ENCODE results near the gene ANKDD1B.
A peak's percentile ranks its signal among the peaks of the same experiment; 100 is the strongest.
"Not testable (repeated sequence)": the region's sequence is repeated elsewhere in the genome, so short reads cannot be mapped to it uniquely, and the experiment has no call there.

Gene ANKDD1B

GRCh38 chr5:75611311-75612225 lies at the start of gene ANKDD1B:
Gene ANKDD1B (plus strand): TSS chr5:75611453. CDS start chr5:75611635, 182 bp downstream.
- peak within 1 kb of the TSS; percentile 64 for H3K4me3 ChIP-seq (ENCODE audit: low read depth, low read length)
- TF ChIP-seq CTCF (conservative IDR thresholded peaks at IDR 0.05; ENCODE audit: low read depth, low read length) = no peak
- DNase-seq (ENCODE audit: low read depth) = peak; percentile 63

- H3K4me3 ChIP-seq (ENCODE audit: low read depth, low read length) = not testable (repeated sequence)
- DNase-seq (ENCODE audit: low read depth) = peak; percentile 91
These were observed 45.1 kb upstream of the ANKDD1B start for GRCh38 chr5:75565991-75566709.

GRCh38 chr5:75566710-75567309 lies 44.4 kb upstream of the ANKDD1B start:
- H3K4me3 ChIP-seq (ENCODE audit: low read depth, low read length) = no peak overlapping the region
- no peak for TF ChIP-seq CTCF (conservative IDR thresholded peaks at IDR 0.05; ENCODE audit: low read depth, low read length)
- peak; percentile 97 for DNase-seq (ENCODE audit: low read depth)

- H3K4me3 ChIP-seq (ENCODE audit: low read depth, low read length) = no peak overlapping the region
- TF ChIP-seq CTCF (conservative IDR thresholded peaks at IDR 0.05; ENCODE audit: low read depth, low read length) = no peak
- DNase-seq (ENCODE audit: low read depth) = peak; percentile 77
These were observed 43.5 kb upstream of the ANKDD1B start for GRCh38 chr5:75567710-75568109.

- TF ChIP-seq CTCF (conservative IDR thresholded peaks at IDR 0.05; ENCODE audit: low read depth, low read length) = no peak
- peak; percentile 27 for DNase-seq (ENCODE audit: low read depth)
- no peak overlapping the region for H3K4me3 ChIP-seq (ENCODE audit: low read depth, low read length)
These were observed 43.1 kb upstream of the ANKDD1B start for GRCh38 chr5:75568202-75568601.

GRCh38 chr5:75571547-75571946 lies 39.7 kb upstream of the ANKDD1B start:
- no peak overlapping the region for H3K4me3 ChIP-seq (ENCODE audit: low read depth, low read length)
- DNase-seq (ENCODE audit: low read depth) = no peak
- TF ChIP-seq CTCF (conservative IDR thresholded peaks at IDR 0.05; ENCODE audit: low read depth, low read length) = no peak

GRCh38 chr5:75574791-75575190 lies 36.5 kb upstream of the ANKDD1B start:
- H3K4me3 ChIP-seq (ENCODE audit: low read depth, low read length) = no peak overlapping the region
- TF ChIP-seq CTCF (conservative IDR thresholded peaks at IDR 0.05; ENCODE audit: low read depth, low read length) = no peak
- peak; percentile 66 for DNase-seq (ENCODE audit: low read depth)

- H3K4me3 ChIP-seq (ENCODE audit: low read depth, low read length); DNase-seq (ENCODE audit: low read depth): not testable (repeated sequence)
These were observed 33.0 kb upstream of the ANKDD1B start for GRCh38 chr5:75578280-75578679.

Data from choroid plexus epithelial cell (primary cell).